ENCODE data around the gene SRBD1. TPM values are rescaled to one million over a fixed set of nuclear protein-coding genes. Genes with fewer than 3 reads are reported as not detected.
"Not testable (repeated sequence)": the region's sequence is repeated elsewhere in the genome, so short reads cannot be mapped to it uniquely, and the experiment has no call there.

Gene SRBD1
- total RNA-seq, 3 donors from 2014 or later (not counting 1 experiment from before 2014, with no cell fraction given), result 34.5 to 40.0 (median 38.8) TPM

GRCh38 chr2:45435316-45435715, 175.8 kb downstream of the SRBD1 start:
- Histone ChIP-seq H3K4me1 (ENCODE audit: control insufficient read depth, insufficient read depth, low read length) (no peaks in the 10 kb centered on the region), H3K27ac (ENCODE audit: low read length) (no peak overlapping the region), H3K36me3 (ENCODE audit: control insufficient read depth, insufficient read depth, low read length) (no peaks in the 10 kb centered on the region), H3K9me3 (ENCODE audit: control insufficient read depth, insufficient read depth, low read length) (no peaks in the 10 kb centered on the region), H3K4me3 (ENCODE audit: low read length) (no peak overlapping the region), H3K27me3 (ENCODE audit: control insufficient read depth, insufficient read depth, low read length) (no peaks in the 10 kb centered on the region)
- Mint-ChIP-seq H3K9me3 (peaks cover 0 to 2% of the 10 kb centered on the region in 2 donors), H3K27me3 (ENCODE audit: low read depth in 2 of 2) (no peaks in the 10 kb centered on the region), H3K4me3 (no peak overlapping the region), H3K36me3 (peaks cover 8% of the 10 kb centered on the region), H3K4me1 (peaks cover 38 to 48% of the 10 kb centered on the region in 2 donors), H3K27ac (no peak overlapping the region)
- TF ChIP-seq, protein P1, sequence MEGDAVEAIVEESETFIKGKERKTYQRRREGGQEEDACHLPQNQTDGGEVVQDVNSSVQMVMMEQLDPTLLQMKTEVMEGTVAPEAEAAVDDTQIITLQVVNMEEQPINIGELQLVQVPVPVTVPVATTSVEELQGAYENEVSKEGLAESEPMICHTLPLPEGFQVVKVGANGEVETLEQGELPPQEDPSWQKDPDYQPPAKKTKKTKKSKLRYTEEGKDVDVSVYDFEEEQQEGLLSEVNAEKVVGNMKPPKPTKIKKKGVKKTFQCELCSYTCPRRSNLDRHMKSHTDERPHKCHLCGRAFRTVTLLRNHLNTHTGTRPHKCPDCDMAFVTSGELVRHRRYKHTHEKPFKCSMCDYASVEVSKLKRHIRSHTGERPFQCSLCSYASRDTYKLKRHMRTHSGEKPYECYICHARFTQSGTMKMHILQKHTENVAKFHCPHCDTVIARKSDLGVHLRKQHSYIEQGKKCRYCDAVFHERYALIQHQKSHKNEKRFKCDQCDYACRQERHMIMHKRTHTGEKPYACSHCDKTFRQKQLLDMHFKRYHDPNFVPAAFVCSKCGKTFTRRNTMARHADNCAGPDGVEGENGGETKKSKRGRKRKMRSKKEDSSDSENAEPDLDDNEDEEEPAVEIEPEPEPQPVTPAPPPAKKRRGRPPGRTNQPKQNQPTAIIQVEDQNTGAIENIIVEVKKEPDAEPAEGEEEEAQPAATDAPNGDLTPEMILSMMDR (IDR thresholded peaks at IDR 0.05), result no peak
- WGBS (ENCODE audit: insufficient coverage), result 100% methylated on average over 3 of the region's 3 CpGs
- ATAC-seq, result no peak
- no peak for DNase-seq
- intact Hi-C loops (cut with micrococcal nuclease), result no loop called here

DNA sequence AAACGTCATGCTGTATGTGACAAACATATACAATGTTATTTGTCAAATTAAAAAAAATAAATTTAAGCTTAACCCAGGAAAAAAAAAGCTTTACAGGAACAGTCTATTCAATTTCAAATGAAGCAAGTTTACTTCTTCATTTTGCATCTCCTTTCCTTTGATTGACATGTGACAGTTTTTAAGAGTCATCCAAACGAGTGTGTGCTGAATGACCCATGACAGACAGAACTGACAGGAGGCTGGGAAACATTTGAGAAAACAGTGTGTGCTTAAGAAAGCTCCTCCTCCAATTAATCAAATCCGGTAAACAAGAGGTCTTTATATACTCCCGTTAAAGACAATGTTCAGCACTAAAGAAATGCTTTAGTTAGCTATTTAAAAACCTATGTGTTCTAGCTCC, 177.7 kb downstream of the SRBD1 start:
- TF ChIP-seq, protein P1 (IDR thresholded peaks at IDR 0.05), result no peak
- Histone ChIP-seq H3K36me3 (ENCODE audit: control insufficient read depth, insufficient read depth, low read length) (no peaks in the 10 kb centered on the region), H3K4me1 (ENCODE audit: control insufficient read depth, insufficient read depth, low read length) (no peaks in the 10 kb centered on the region), H3K27ac (ENCODE audit: low read length) (no peak overlapping the region), H3K27me3 (ENCODE audit: control insufficient read depth, insufficient read depth, low read length) (no peaks in the 10 kb centered on the region), H3K4me3 (ENCODE audit: low read length) (no peak overlapping the region), H3K9me3 (ENCODE audit: control insufficient read depth, insufficient read depth, low read length) (no peaks in the 10 kb centered on the region)
- no peaks in the 10 kb centered on the region for H3K27me3 Mint-ChIP-seq (ENCODE audit: low read depth in 2 of 2)
- peaks cover 39 to 43% of the 10 kb centered on the region in 2 donors for H3K4me1 Mint-ChIP-seq
- DNase-seq, result no peak
- peaks cover 0 to 2% of the 10 kb centered on the region in 2 donors for H3K9me3 Mint-ChIP-seq
- intact Hi-C loops (cut with micrococcal nuclease), result no loop called here
- 60% methylated on average over 2 of the region's 4 CpGs for WGBS (ENCODE audit: insufficient coverage)
- H3K27ac Mint-ChIP-seq, result no peak overlapping the region
- H3K36me3 Mint-ChIP-seq, result peaks cover 8% of the 10 kb centered on the region
- no peak overlapping the region for H3K4me3 Mint-ChIP-seq
- ATAC-seq, result no peak

- Histone ChIP-seq H3K27me3 (ENCODE audit: control insufficient read depth, insufficient read depth, low read length) (no peaks in the 10 kb centered on the region), H3K9me3 (ENCODE audit: control insufficient read depth, insufficient read depth, low read length) (no peaks in the 10 kb centered on the region), H3K4me1 (ENCODE audit: control insufficient read depth, insufficient read depth, low read length) (no peaks in the 10 kb centered on the region), H3K36me3 (ENCODE audit: control insufficient read depth, insufficient read depth, low read length) (no peaks in the 10 kb centered on the region), H3K27ac (ENCODE audit: low read length) (no peak overlapping the region), H3K4me3 (ENCODE audit: low read length) (no peak overlapping the region)
- Mint-ChIP-seq H3K4me3 (no peak overlapping the region), H3K9me3 (peaks cover 0 to 2% of the 10 kb centered on the region in 2 donors), H3K4me1 (peaks cover 39 to 40% of the 10 kb centered on the region in 2 donors), H3K36me3 (peaks cover 8% of the 10 kb centered on the region), H3K27ac (no peak overlapping the region), H3K27me3 (ENCODE audit: low read depth in 2 of 2) (no peaks in the 10 kb centered on the region)
- ATAC-seq, result no peak
- no CpG with 5 or more reads among the region's 1 CpG for WGBS (ENCODE audit: insufficient coverage)
- no peak for DNase-seq
- intact Hi-C loops (cut with micrococcal nuclease), result no loop called here
- TF ChIP-seq, protein P1 (IDR thresholded peaks at IDR 0.05), result no peak
Measured at GRCh38 chr2:45432406-45432805, 178.7 kb downstream of the SRBD1 start.

GRCh38 chr2:45426025-45426424, 185.0 kb downstream of the SRBD1 start:
- H3K9me3 ChIP-seq (ENCODE audit: control insufficient read depth, insufficient read depth, low read length); intact Hi-C loops (cut with micrococcal nuclease); H3K9me3 Mint-ChIP-seq; ATAC-seq; H3K27me3 Mint-ChIP-seq (ENCODE audit: low read depth in 2 of 2); H3K36me3 ChIP-seq (ENCODE audit: control insufficient read depth, insufficient read depth, low read length); H3K27ac Mint-ChIP-seq; H3K4me3 ChIP-seq (ENCODE audit: low read length); H3K27me3 ChIP-seq (ENCODE audit: control insufficient read depth, insufficient read depth, low read length); DNase-seq; H3K36me3 Mint-ChIP-seq; H3K4me3 Mint-ChIP-seq; H3K27ac ChIP-seq (ENCODE audit: low read length); H3K4me1 ChIP-seq (ENCODE audit: control insufficient read depth, insufficient read depth, low read length): not testable (repeated sequence)
- WGBS (ENCODE audit: insufficient coverage), result 98% methylated on average over 4 of the region's 4 CpGs
- H3K4me1 Mint-ChIP-seq, result peaks cover 28 to 32% of the 10 kb centered on the region in 2 donors
